Astrocyte (in vitro differentiated cells and primary cell): ENCODE measurements around the gene ACTRT2.

Experiments
- EZH2 ChIP-seq: IDR thresholded peaks from 2 replicates; pipeline ENCODE4 v1.6.1; 2012; ENCODE audit warnings: mild to moderate bottlenecking, low read length, inconsistent platforms; ENCODE audit not compliant: insufficient read depth
- TF ChIP-seq, protein P1 (sequence below): IDR thresholded peaks from 2 replicates; pipeline ENCODE4 v1.5.1; 2011; ENCODE audit warnings: low read depth, mild to moderate bottlenecking, inconsistent platforms, low read length, moderate library complexity; ENCODE audit not compliant: insufficient read depth

DNA sequence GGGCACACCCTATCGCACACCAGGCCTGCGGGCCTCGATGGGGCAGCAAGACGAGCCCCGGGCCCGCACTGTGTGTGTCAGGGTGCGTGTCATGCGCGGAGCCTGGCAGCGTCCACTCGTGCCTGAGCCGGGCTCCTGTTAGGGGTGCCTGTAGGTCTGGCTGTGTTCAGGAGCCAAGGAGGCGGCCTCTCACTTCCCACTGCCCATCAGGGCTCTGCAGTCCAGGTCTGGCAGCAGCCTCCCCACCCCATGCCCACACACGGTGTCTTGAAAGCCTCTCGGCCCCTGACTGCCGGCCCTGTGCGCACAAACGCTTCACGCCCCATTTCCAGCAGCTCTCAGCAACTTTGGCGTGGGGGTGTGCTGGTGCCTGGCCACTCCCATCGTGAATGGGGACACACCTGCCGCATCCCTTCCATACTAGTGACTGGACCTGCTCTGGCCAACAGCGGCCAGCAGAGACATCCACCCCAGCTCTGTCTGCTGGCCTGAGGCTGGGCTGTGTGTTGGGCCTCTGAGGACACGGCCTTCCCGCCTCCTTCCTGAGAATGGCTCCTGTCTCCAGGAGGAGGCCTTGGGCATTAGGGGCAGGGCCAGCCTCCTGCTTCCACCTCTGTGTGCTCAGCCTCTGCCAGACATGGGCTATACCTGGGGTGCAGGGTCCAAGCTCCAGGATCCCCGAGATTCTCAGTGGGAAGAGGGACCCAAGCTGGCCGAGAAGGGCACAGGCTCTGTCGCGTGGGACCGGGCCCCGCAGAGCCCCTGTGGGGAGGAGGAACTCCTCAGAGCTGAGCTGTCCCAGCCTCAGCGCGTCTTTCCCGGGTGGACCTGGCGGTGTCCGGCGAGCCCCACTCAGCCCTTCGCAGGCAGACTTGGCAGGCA lies 41.8 kb upstream of the ACTRT2 start:
- no peak for TF ChIP-seq EZH2
- TF ChIP-seq, protein P1, sequence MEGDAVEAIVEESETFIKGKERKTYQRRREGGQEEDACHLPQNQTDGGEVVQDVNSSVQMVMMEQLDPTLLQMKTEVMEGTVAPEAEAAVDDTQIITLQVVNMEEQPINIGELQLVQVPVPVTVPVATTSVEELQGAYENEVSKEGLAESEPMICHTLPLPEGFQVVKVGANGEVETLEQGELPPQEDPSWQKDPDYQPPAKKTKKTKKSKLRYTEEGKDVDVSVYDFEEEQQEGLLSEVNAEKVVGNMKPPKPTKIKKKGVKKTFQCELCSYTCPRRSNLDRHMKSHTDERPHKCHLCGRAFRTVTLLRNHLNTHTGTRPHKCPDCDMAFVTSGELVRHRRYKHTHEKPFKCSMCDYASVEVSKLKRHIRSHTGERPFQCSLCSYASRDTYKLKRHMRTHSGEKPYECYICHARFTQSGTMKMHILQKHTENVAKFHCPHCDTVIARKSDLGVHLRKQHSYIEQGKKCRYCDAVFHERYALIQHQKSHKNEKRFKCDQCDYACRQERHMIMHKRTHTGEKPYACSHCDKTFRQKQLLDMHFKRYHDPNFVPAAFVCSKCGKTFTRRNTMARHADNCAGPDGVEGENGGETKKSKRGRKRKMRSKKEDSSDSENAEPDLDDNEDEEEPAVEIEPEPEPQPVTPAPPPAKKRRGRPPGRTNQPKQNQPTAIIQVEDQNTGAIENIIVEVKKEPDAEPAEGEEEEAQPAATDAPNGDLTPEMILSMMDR = no peak
